Thymus (tissue), 11 donors: ENCODE data around the gene SFXN5. TPM values are rescaled to one million over a fixed set of nuclear protein-coding genes. Genes with fewer than 3 reads are reported as not detected.

ENCODE experiments used
- DNase-seq, 9 donors: peaks; one replicate each; pipeline ENCODE4 v3.0.0-alpha.2; 2013; ENCODE audit warnings: low spot score in 9 of 9, low read depth in 6 of 9, missing footprints in 1 of 9
- H3K27ac ChIP-seq, 2 donors: one replicate each; pipeline ENCODE4 v1.5.1; 2013; ENCODE audit warnings: control low read depth in 1 of 2, low read depth in 1 of 2, low read length in 1 of 2, mild to moderate bottlenecking in 1 of 2, moderate library complexity in 1 of 2
- H3K27me3 ChIP-seq, 2 donors: one replicate each; pipeline ENCODE4 v1.5.1; 2013; ENCODE audit warnings: low read length in 1 of 2; ENCODE audit not compliant: control insufficient read depth in 2 of 2, insufficient read depth in 1 of 2
- H3K36me3 ChIP-seq, 2 donors: one replicate each; pipeline ENCODE4 v1.5.1; 2013; ENCODE audit warnings: low read length in 1 of 2, mild to moderate bottlenecking in 1 of 2, moderate library complexity in 1 of 2; ENCODE audit not compliant: control insufficient read depth in 2 of 2, insufficient read depth in 2 of 2
- H3K4me1 ChIP-seq, 2 donors: one replicate each; pipeline ENCODE4 v1.5.1; 2013; ENCODE audit warnings: low read length in 2 of 2; ENCODE audit not compliant: control insufficient read depth in 2 of 2, insufficient read depth in 2 of 2
- H3K4me3 ChIP-seq, 2 donors: one replicate each; pipeline ENCODE4 v1.5.1; 2013; ENCODE audit warnings: low read length in 2 of 2, control low read depth in 1 of 2, mild to moderate bottlenecking in 1 of 2
- H3K9me3 ChIP-seq, 2 donors: one replicate each; pipeline ENCODE4 v1.5.1; 2013; ENCODE audit warnings: low read length in 1 of 2, mild to moderate bottlenecking in 1 of 2; ENCODE audit not compliant: control insufficient read depth in 2 of 2, insufficient read depth in 1 of 2
- WGBS: extraction: QIAGEN DNeasy Blood & Tissue Kit; methylation state at CpG from one replicate; pipeline ENCODE4 v1.1.7; 2013; 5-methylcytosine and 5-hydroxymethylcytosine counted together
- polyA plus RNA-seq: library from polyadenylated mRNA; stranded (reverse); fragments of 200-250 nt; gene quantifications from one replicate; pipeline ENCODE4 v1.2.3, GENCODE V29; 2013
- total RNA-seq: library from RNA; stranded (reverse); fragments of 120-200 nt; gene quantifications from one replicate; pipeline ENCODE4 v1.2.4, GENCODE V29; 2013
- donor health status: healthy.

SFXN5 gene
- total and polyA plus RNA-seq, 2 donors: 6.2 to 11.0 TPM

DNA sequence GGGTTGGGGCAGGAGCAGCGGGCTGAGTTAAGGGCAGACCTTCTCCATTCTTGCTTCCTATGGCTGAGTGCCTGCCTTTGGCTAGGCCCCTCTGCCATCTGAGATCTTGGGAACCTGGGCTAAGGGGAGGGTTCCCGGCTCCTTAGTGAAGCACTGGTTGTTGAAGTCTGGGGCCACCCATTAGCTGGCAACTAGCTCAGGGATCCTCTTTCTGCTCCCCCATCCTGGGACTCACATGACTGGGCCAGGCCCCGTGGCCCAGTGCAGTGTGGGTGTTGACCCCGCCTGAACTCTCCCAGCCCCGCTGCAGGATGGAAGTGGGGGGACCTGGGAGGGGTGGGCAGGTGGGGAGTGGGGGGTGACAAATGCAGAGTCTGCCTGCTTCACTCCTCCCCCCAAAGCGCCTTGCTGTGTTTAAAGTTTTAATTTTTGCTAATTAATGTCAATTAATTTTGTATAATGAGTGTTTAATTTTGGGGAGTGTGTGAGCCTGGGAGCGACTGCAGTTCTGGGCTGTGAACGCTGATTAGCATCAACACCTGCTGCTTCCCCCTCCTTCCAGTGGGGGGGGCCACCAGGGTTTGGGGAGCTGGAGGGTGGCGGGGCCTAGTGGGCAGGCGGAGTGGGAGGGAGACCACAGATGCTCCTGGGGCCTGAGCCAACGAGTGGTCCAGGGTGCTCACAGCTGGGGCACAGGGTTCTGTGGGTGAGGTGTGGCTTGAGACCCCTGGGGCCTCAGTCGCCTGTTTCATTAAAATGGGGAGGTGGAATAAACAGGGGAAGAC, 99.0 kb downstream of the SFXN5 start:
- H3K27ac ChIP-seq: no peak overlapping the region
- peaks cover 0 to 8% of the 10 kb centered on the region in 2 donors for H3K4me1 ChIP-seq
- 88% methylated on average over 12 of the region's 12 CpGs for WGBS
- H3K36me3 ChIP-seq: no peaks in the 10 kb centered on the region
- no peaks in the 10 kb centered on the region for H3K9me3 ChIP-seq
- no peaks in the 10 kb centered on the region for H3K27me3 ChIP-seq
- DNase-seq: no peak
- no peak overlapping the region for H3K4me3 ChIP-seq

DNA sequence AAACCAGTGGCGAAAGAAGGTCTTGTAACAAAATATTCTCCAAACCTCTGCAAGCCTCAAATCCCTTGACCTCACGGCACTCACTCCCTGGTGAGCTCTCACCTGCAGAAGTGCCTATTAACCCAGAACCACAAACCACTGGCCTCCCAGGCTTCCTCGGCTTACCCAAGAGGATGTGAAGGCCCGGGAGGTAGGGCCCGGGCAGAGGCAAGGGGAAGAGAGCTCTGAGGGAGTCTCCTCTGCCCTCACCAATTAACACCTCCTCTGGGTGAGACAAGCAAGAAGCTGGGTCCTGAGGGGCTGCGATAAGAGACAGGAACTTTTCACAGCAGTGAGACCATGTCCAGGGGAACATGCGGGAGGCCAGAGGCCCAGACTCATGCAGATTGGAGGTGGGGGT, 100.5 kb downstream of the SFXN5 start:
- Histone ChIP-seq H3K36me3 (no peaks in the 10 kb centered on the region), H3K9me3 (no peaks in the 10 kb centered on the region), H3K4me1 (peaks cover 0 to 8% of the 10 kb centered on the region in 2 donors), H3K4me3 (no peak overlapping the region), H3K27ac (no peak overlapping the region), H3K27me3 (no peaks in the 10 kb centered on the region)
- WGBS: 94% methylated on average over 7 of the region's 7 CpGs
- DNase-seq: no peak

DNA sequence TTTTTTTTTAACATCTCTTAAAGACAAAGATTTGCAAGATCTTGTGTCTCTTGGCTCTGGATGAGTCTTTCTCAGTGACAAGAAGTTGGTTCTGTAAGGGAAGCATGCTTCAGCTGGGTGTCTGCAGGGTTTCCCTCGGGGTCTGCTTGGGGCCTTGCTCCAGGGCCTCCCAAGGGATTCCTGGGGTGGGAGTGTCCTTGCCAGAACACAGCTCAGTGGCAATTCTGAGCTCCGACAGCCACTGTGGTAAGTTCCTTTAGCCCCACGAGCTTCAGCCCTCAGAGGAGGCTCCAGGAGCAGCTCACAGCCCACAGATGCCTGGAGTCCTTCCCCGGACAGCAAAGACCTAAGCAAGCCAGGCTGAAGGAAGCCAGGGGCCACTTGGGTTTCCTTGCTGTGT, 101.8 kb downstream of the SFXN5 start:
- no peak for DNase-seq
- 92% methylated on average over 4 of the region's 4 CpGs for WGBS
- Histone ChIP-seq H3K27ac (no peak overlapping the region), H3K9me3 (no peaks in the 10 kb centered on the region), H3K27me3 (no peaks in the 10 kb centered on the region), H3K4me1 (peaks cover 0 to 8% of the 10 kb centered on the region in 2 donors), H3K36me3 (no peaks in the 10 kb centered on the region), H3K4me3 (no peak overlapping the region)

DNA sequence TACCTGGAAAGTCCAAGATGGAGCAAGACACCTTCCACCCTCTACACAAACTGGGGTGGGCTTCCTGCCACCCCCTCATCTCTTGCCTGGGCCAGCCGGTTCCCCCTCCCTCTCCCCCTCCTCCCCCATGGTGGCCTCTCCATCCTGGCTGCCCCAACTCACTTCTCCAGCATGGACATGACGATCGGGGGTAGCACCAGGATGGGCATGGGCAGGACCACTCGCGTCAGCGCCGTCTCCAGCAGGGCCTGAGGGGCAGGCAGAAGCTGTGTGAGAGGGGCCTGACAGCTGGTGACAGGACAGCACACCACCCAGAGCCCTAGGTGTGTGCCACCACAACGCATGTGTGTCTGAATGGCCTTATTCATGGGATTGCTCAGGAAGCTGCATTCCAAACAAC, 103.2 kb downstream of the SFXN5 start:
- Histone ChIP-seq H3K36me3 (no peaks in the 10 kb centered on the region), H3K27me3 (no peaks in the 10 kb centered on the region), H3K27ac (no peak overlapping the region), H3K4me1 (peaks cover 0 to 6% of the 10 kb centered on the region in 2 donors), H3K4me3 (no peak overlapping the region), H3K9me3 (no peaks in the 10 kb centered on the region)
- no peak for DNase-seq
- WGBS: 96% methylated on average over 8 of the region's 8 CpGs

DNA sequence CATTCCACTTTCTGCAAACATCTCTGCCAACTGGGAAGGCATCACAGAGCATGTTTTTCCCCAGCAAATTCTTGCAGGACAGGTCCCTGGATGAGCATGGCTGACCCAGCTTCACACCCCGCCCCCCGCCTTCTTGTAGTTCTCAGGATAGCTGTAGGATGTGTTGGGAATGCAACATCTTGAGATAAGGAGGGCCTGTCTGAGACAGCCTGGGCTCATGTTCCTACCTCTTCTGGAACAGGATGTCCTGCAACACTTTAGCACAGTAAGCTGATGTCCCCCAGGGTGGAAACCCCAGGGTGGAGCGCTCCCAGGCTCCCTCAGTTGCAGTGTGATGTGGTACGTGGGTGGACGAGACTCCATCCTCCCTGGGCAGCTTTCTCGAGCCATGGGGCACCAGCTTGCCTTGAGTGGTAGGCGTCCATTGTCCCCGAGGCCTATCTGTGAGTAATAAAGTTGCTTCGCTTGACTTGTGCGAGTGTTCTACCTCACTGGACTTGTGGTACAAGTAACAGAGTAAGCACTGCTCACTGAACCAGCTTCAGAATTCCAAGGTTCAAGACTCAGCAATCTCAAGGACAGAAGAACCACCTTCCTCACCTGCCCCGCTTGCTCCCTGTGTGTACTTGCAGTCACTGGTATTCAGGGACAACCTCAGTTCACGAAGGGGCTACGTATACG, 105.6 kb downstream of the SFXN5 start:
- 96% methylated on average over 14 of the region's 14 CpGs for WGBS
- Histone ChIP-seq H3K27ac (no peak overlapping the region), H3K27me3 (no peaks in the 10 kb centered on the region), H3K4me3 (no peak overlapping the region), H3K9me3 (no peaks in the 10 kb centered on the region), H3K4me1 (peaks cover 0 to 2% of the 10 kb centered on the region in 2 donors), H3K36me3 (no peaks in the 10 kb centered on the region)
- no peak for DNase-seq

DNA sequence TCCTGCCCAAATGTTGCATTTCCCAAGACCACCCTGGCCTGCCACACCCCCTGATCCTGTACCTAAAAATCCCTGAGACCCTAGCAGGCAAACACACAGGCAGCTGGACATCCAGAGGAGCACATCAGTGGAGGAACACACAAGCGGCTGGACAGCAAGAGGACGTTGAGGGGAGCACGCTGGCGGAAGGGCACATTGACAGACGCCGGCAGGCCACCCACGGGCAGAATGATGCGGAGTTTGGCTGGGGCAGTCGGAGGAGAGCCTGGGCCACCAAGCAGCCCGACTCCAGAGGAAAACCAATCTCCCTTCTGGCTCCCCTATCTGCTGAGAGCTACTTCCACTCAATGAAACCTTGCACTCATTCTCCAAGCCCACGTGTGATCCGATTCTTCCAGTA, 106.5 kb downstream of the SFXN5 start:
- Histone ChIP-seq H3K36me3 (no peaks in the 10 kb centered on the region), H3K4me3 (no peak overlapping the region), H3K4me1 (peaks cover 0 to 2% of the 10 kb centered on the region in 2 donors), H3K27ac (no peak overlapping the region), H3K27me3 (no peaks in the 10 kb centered on the region), H3K9me3 (no peaks in the 10 kb centered on the region)
- DNase-seq: no peak
- 95% methylated on average over 12 of the region's 12 CpGs for WGBS

- Histone ChIP-seq H3K4me1 (peaks cover 0 to 2% of the 10 kb centered on the region in 2 donors), H3K27ac (no peak overlapping the region), H3K9me3 (no peaks in the 10 kb centered on the region), H3K4me3 (no peak overlapping the region), H3K36me3 (no peaks in the 10 kb centered on the region), H3K27me3 (no peaks in the 10 kb centered on the region)
- no peak for DNase-seq
- 98% methylated on average over 6 of the region's 6 CpGs for WGBS
Measured at GRCh38 chr2:72964146-72964525, 107.4 kb downstream of the SFXN5 start.

GRCh38 chr2:72963423-72964145, 107.9 kb downstream of the SFXN5 start:
- Histone ChIP-seq H3K36me3 (no peaks in the 10 kb centered on the region), H3K4me3 (no peak overlapping the region), H3K27me3 (no peaks in the 10 kb centered on the region), H3K4me1 (peaks cover 0 to 2% of the 10 kb centered on the region in 2 donors), H3K9me3 (no peaks in the 10 kb centered on the region), H3K27ac (no peak overlapping the region)
- 94% methylated on average over 10 of the region's 10 CpGs for WGBS
- DNase-seq: no peak

DNA sequence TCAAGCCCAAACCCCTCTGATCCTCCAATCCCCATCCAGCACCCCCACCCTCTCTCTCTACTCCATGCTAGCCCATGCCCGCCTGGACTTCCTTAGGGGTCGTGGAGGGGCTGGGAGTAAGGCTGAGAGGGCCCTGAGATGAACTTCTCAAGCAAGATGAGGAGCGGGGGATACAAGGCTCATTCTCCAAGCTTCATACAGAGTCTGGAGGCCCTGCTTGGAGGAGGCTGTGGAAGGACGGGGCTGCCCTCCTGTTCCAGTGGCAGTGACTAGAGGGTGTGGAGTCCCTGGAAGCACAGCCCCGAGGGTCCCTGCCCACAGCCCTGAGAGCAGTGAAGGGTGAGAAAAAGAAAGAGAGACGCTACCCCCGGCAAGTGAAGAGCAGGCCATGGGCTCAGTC, 108.6 kb downstream of the SFXN5 start:
- H3K4me3 ChIP-seq: no peak overlapping the region
- no peak for DNase-seq
- H3K27ac ChIP-seq: no peak overlapping the region
- H3K27me3 ChIP-seq: no peaks in the 10 kb centered on the region
- 97% methylated on average over 7 of the region's 7 CpGs for WGBS
- no peaks in the 10 kb centered on the region for H3K9me3 ChIP-seq
- H3K36me3 ChIP-seq: no peaks in the 10 kb centered on the region
- peaks cover 0 to 4% of the 10 kb centered on the region in 2 donors for H3K4me1 ChIP-seq
